Brain pericyte (primary cell): ENCODE data around the gene KRT7.
"Not testable (repeated sequence)": the region's sequence is repeated elsewhere in the genome, so short reads cannot be mapped to it uniquely, and the experiment has no call there.

Source experiments
- DNase-seq: peaks from one replicate; pipeline ENCODE4 v3.0.0-alpha.2; 2012; ENCODE audit warnings: low read depth, low spot score

The KRT7 gene

DNA sequence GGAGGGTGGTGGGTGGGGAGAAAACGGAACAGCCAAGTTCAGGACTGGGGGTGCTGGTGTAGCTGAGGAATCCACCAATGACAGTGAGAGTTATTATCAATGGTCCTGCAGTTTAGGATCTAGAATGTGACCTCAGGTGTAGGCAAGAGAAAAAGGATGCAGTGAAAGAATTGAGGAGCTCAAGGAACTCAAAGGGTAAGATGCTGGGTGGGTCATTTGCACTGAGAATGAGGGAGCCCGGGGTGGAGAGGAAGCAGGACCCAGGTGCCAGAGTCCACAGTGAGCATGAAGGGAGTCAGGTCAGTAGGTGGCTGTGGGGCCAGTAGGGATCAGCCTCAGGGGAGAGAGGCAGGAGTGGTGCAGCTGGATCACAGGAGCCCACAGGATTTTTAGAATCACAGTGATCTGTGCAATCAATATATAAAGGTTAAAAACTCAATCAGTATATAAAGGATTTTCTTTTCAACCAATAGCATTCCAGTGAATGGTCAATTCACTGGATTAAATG is 3.2 kb upstream of the KRT7 start:
- no peak for DNase-seq

DNA sequence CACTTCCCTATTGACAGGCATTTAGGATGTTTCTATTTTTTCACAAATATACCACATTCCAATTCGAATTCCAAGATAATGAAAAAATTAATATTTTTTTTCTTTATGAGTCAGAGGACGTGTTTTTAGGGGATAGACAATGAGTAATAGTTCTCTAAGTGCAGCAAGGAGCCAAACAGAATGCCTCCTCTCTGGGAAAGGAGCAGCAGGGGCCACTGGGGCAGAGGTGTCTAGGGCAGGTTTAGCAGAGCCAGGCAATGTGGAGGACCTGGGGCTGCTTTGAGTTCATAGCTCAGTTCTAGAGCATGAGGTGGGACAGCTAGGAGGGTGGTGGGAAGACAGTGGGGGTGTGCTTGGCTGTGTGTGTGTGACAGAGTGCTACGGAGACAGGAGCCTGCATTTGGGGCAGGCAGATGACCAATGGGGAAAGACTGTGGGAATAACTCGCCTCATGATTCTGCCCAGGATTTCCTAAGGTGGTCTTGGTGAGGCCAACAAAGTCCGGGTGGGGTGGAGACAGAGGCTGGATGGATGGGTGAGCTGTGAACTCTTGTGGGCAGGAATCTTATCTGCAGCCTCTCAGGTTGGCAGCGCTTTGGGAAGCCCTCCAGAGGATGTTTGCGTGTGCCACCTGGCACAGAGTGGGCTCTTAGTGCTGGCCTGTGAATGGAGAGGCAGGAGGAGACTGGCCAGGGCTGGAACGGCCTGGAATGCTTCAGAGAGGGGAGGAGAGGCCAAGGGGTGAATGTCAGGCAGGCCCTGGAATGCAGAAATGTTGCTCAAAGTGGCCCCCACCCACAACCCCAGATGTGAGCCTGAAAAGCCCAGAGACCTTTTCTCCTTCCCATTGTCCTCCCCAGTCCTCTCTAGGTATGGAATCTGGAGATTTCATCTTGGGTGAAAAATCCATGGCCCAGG is 2.4 kb upstream of the KRT7 start:
- no peak for DNase-seq

DNA sequence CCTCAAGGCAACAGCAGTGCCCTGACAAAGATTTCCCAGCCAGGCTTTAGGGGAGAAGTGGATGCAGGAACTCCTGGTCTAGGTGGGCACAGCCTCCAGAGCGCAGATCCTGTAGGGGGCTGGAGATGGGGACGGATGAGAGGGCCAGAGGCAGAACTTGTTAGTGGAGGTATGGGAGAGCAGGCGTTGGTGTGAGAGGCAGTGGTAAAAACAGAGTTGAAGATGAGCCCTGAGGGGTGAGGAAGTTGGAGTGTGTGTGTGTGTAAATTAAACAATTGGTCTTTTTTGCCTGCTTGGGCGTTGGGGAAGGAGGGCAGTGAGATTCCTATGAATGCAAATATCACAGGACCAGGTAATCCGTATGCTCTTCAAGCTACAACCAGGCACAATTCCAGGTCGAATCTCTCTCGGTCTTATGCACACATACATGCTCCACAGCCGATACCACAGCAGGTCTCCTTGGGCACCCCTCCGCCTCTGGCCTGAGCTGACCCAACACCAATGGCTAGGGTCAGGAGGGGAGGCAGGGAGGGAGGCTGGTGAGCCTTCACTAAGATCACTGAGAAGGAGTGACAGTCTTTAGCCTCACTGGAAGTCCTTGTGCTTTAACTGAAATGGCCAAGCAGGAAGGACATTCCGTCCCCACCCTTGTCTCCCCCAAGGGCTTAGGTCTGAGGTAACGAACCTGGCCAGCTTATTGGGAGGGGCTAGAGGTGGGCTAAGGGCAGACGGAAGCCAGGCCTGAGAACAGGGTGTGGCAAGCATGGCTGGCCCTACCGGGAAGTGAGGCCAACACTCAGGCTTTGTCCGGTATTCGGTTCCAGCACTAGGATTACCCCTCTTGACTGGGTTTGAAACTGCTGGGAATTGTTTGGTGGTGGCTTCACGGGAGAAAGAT is 1.5 kb upstream of the KRT7 start:
- DNase-seq: no peak

DNA sequence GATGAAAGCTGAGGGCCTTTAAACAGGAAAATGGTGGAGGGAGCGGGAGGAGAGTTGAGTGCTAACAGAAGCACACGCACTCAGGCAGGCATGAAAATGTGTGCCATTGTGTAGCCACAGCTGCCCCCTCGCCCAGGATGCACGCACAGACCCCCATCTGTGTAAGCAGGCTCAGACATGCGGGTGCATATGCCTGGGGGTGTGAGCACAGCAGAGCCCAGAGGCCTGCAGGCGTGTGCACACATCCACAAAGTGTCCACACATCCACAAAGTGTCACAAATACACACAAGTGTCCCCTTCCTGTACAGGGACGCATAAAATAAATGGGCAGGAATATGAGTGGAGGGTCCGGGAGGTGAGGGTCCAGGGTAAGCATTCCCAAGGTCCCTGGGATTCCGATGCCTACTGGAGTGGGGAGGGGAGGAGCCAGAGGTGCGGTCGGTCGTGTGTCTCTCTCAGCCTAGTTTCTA is 805 bp upstream of the KRT7 start:
- no peak for DNase-seq

DNA sequence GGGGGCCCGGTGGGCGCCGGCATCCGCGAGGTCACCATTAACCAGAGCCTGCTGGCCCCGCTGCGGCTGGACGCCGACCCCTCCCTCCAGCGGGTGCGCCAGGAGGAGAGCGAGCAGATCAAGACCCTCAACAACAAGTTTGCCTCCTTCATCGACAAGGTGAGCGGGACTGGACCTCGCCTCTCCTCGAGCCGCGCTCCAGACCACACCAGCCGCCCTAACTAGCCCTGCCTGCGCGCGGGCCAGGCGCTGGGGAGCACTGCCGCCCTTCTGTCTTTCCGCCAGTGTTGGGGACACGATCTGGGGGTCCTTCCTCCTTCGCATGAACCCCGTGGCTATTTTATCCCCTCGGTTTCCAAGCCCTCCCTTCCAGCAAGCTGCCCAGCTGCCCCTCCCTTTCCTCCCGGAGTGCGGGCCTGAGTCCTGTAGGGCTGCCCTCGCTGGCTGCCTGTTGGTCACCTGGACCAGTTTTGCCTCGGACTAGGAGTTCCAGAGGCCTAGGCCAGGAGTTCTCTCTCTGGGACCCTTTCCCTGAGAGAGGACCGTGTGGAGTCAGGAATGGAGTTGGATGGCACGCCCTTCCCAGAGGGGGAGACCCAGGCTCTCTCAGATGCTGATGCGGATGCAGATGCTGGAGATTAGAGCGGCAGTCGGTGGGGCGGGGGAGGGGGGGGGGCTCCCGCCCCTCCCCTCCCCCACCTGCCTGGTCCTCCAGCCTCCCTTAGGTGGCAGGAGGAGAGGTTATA is 592 bp downstream of the KRT7 start:
- DNase-seq: no peak

DNA sequence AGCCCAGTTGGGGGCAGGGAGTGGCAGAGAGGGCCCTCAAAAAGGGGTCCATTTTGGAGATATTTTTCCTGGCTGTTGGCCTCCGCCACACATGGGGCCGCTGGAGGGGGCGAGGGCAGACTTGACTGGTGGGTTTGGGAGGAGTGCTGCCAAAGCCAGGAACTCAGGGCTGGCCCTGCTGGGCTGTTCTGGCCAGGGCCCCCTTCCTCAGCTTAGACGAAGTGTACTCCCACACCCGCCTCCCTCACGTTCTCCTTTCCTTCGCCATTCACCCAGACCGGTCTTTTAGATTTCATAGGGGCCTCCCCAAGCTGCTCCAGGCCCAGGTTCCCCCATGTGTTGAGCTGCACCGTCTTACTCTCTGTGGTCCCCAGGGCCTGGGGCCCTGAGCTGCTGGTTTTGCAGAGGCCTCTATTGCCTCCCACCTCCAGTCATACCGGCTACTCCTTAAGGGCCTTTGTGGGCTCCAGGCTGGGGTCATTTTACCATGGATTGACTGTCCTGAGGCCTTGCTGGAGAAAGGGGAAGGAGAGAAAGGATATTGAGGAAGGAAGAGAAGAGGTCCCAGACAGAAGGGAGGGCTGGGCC is 1.3 kb downstream of the KRT7 start:
- DNase-seq: no peak

DNA sequence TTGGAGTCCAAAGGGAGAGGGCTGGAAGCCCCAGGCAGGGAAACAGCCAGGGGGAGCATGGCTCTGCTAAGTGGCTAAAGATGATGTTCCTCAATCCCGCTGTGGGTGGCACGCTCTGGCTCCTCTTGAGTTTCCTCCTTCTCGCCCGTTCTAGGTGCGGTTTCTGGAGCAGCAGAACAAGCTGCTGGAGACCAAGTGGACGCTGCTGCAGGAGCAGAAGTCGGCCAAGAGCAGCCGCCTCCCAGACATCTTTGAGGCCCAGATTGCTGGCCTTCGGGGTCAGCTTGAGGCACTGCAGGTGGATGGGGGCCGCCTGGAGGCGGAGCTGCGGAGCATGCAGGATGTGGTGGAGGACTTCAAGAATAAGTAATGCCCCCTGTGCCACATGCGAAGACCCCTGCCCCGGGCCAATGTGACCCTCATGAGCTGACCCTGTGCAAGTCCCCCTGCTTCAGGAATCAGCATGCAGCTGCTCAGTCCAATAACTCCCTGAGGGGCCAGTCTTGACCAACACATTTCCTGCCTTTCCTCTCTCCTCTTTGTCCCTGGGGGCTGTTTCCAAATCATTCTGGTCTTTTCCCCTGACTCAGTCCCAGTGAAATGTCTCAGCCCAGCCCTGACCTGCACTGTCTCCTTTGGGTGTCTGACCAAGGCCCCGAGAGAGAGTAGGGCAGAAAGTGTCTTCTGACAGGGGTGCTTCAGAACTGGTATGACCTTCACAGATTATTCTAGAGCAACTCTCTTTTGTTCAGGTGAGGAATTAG is 2.1 kb downstream of the KRT7 start:
- DNase-seq: no peak

DNA sequence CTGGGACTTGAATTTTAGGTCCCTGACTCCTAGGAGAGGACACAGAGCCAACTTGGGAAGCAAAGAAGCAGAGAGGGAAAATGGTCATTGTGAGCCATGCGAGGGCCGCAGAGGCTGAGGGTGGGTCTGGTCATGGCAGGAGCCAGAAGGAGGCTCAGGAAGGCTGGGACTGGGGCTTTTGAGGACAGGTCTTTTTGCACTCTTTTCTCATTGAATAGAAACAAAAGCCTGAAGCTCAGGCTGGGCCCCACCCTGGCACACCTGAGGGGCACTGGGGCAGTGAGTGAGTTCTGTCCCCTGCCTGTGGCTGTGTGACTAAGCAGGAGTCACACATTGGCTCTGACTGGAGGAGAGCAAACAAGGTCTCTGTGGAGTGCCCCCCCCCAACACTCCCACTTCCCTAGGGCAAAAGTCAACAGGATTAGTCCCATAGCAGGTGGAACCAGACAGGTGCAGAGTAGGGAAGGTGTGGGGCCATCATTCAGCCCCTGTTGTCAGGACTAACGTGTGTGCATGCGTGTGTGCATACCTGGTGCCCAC is 2.8 kb downstream of the KRT7 start:
- no peak for DNase-seq

DNA sequence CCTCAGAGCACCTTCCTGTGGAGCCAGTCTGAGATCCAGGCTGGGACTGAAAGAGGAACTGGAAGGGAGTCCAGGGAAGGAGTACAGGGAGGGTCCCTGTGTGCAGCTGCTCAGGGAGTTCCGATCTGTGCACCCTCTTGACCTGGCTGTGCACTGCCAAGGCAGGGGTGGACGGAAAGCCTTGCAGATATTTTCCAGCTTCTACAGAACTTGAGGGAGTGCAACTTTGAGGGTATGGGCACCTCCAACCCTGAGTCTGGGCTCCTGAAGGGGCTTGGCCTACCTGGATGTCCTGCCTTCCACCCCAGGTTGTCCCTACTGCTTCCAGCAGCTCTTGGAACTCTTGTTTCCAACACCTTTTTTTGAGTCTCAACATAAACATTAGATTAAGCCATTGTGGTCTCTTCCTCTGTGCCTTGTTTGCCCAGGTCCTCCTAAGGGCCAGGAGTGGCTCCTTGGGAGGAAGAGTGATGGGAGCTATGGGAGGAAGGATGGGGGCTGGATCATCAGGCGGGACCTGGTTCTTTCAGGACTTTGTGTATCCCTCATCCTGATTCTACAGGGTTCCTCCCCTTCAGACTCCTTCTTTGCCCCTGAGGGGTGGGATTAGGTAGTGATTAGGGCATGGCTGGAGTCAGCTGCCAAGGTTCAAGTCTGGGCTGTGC is 3.5 kb downstream of the KRT7 start:
- DNase-seq: no peak

DNA sequence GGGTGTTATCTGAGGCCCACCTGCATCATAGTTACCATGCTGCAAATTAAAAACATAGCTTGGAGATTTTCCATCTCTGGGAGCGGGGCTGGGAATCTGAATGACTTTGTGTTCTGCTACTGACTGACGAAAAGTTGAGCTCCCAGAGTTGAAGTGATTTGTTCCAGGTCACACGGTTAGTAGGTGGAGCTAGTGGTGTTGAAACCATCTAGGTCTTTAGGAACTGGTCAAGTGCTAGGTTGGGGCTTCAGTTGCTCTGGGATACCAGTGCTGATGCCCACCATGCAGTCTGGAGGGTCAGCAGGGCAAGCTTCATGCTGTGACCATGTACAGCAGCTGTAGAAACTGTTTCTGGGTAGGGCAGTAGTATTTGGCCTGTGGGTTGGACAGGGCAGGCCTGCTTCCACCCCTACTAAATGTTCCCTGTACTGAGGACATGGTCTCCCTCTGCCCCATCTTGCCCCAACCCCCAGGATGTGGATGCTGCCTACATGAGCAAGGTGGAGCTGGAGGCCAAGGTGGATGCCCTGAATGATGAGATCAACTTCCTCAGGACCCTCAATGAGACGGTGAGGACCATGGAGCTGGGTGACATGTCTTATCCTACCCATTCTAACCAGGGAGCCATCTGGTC is 5.3 kb downstream of the KRT7 start:
- no peak for DNase-seq

DNA sequence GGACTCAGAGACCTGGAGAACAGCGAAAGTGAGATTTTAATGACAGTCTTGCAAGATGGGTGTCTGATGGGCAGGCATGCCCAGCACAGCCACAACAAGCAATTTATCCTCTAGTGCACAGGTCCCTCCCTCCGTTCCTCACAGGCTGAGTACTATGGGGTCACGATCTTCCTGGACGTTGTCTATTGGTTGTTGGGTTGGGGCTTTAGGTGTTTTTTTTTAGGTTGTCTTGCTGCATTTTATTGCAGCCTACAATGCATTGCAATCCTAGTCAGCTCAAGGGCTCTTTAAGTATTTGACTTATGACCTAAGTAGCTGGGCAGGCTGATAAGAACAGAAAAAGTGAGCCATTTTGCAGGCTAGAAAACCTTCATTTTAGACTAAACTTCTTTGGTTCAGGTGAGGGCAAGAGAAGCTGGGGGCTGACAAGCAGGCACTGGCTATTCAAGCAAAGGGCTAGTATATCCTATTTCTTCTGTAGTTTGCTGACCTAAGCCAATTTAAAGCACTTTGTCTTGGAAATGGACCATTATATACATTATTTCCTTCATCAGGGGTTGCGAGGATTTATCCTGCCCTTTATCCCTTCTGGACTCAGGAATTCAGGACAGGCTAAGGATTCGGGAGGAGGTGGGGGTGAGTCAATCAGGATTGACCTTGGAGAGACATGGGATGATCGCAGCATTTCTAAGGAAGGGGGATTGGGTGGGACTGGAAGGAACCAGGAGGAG is 6.0 kb downstream of the KRT7 start:
- no peak for DNase-seq

DNA sequence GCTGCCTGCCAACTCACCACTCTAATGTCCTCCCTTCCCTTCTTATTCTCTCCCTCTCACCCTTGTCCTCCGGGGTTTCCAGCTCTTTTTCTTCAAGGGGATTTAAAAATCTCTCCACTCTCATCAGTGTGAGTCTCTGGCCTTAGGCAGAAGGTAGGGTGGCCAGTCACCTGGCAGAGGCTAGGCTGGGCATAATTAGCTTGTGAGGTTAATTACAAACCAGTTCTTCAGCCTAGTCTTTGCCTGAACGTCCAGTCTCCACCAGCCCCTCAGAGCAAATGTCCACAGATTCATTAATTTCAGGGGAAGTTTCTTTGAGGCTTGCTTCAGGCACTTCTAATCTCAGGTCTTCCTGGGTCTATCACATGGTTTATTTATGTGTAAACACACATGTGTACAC is 6.7 kb downstream of the KRT7 start:
- no peak for DNase-seq

DNA sequence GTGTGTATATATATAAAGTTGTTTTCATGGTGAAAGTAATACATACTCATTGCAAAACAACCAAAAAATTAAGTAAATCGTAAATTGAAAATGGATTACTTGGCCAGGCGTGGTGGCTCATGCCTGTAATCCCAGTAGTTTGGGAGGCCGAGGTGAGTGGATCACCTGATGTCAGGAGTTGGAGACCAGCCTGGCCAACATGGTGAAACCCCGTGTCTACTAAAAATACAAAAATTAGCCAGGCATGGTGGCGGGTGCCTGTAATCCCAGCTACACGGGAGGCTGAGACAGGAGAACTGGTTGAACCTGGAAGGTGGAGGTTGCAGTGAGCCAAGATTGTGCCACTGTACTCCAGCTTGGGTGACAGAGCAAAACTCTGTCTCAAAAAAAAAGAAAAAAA is 7.2 kb downstream of the KRT7 start:
- DNase-seq: not testable (repeated sequence)

DNA sequence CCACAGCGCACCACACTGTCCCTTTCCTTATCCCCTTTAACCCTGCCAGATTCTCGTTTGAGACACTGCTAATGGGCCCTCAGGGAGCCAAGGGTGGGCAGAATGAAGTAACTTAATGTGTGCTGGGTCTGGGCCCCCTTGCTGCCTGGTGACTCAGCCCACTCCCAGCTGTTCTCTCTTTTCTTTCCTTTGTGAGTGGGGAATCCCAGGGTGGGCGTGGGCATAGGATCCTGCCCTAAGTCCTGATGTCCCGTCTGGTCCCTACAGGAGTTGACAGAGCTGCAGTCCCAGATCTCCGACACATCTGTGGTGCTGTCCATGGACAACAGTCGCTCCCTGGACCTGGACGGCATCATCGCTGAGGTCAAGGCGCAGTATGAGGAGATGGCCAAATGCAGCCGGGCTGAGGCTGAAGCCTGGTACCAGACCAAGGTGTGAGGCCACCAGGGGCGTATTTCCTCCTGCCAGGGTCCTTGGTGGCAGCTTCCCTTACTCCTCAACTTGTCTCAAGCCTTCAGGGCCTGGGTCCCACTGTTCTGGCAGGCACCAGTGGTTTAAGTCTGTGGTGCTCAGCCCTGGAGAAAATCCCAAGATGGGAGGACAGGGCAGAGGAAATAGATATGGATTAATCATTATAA is 8.3 kb downstream of the KRT7 start:
- no peak for DNase-seq

DNA sequence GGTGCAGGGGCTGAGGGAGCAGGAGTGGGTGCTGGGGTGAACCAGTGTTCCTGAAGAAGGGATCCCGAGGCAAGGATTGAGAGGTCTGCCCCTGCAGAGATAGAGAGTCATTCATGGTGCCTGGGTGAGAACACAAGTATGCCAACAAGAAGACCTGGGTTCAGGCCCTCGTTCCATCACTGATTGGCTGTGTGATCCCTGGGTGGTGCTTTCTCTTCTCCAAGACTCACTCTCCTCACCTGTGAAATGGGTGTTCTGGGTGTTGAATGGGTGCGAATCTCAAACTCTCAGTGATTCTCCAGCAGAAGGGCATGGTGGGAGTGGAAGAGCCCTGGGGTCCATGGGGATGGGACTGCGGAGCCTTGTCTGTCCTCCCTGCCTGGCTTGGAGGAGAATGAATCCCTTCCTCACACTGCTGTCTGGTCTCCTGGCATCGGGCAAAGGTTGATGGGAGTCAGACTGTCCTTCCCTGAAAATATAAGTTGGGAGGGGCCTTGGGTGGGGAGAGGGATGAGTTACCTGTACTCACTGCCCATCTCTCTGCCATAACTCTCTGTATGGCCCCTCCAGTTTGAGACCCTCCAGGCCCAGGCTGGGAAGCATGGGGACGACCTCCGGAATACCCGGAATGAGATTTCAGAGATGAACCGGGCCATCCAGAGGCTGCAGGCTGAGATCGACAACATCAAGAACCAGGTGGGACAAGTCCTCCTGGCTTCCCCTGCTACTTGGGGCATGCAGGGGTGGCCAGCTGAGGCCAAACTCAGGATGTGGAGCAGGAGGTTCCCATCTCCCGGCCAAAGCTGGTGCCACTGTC is 9.6 kb downstream of the KRT7 start:
- DNase-seq: no peak

DNA sequence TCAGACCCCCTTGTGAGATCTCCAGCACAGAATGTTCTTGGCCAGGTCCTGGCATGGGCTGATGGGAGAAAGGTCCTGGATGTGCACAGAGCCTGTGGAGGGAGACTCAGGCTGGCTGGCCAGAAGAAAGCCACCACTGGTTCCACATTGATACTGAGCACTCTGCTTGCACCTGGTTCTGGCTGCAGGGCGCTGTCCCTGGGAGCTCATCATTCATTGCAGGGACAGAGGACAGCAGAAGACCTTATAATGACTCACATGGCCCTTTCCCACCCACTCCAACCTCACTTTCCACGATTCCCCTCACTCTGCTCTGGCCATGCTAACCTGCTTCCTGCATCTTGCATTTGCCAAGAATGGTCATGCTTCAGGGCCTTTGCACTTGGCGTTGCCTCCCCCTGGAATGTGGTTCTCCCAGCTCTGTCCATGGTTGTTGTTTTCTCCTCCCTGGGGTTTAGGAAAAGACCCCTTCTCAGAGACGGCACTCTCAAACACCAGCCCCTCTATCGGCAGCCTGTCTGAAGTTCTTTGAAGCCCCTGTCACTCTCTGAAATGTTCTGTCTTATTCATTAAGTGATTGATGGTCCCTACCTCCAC is 10.3 kb downstream of the KRT7 start:
- no peak for DNase-seq
